Measurements from ENCODE around the gene CDH9. TPM values are rescaled to one million over a fixed set of nuclear protein-coding genes. Genes with fewer than 3 reads are reported as not detected.

CDH9 gene
- total and polyA plus RNA-seq, 9 of the 15 experiments (the other 6 are each of a cell fraction or from before 2014, with no cell fraction given): not detected

DNA sequence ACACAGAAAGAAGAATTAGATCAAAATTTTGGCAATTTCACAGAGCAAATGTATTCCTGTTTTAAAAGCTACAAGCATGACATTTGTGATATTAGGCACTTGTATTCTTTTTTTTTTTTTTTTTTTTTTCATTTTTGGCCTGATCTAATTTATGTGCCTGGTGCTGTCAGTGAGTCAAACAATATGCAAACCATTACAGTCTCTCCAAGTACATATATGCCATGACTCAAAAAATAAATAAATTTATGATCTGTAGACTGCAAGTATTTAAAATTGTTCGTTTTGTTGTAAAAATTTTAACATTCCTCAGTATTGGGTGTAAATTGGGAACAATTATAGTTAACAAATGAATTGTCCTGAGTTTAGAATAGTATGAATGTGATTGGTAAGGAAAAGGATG, 51.4 kb downstream of the CDH9 start:
- Histone ChIP-seq H3K9ac (ENCODE audit: insufficient read depth in 1 of 2, low read depth in 2 of 2, low read length in 2 of 2) (no peak overlapping the region), H2AFZ (ENCODE audit: low read depth, low read length) (no peak overlapping the region), H3K36me3 (ENCODE audit: control insufficient read depth, insufficient read depth, low read length) (no peaks in the 10 kb centered on the region), H3K9me3 (replicated peaks; ENCODE audit: control insufficient read depth, insufficient read depth, low read depth, low read length) (no peaks in the 10 kb centered on the region; the same call in 1 of the 2 replicates), H3K27me3 (ENCODE audit: control insufficient read depth in 2 of 2, insufficient read depth in 2 of 2, low read length in 2 of 2) (no peaks in the 10 kb centered on the region), H3K79me2 (ENCODE audit: control insufficient read depth, insufficient read depth, low read length) (no peaks in the 10 kb centered on the region), H3K4me1 (replicated peaks in 1 of 2; ENCODE audit: control insufficient read depth in 2 of 2, insufficient read depth in 2 of 2, low read length in 2 of 2) (no peaks in the 10 kb centered on the region), H3K4me3 (no peak overlapping the region), H3K27ac (ENCODE audit: extremely low read depth, low read depth, low read length) (no peak overlapping the region), H4K20me1 (replicated peaks; ENCODE audit: control insufficient read depth, insufficient read depth, low read length) (no peaks in the 10 kb centered on the region), H3K4me2 (ENCODE audit: insufficient read depth, low read length) (no peak overlapping the region), H3K9me1 (ENCODE audit: control insufficient read depth, insufficient read depth, low read length) (no peaks in the 10 kb centered on the region)
- intact Hi-C loops (cut with micrococcal nuclease): no loop called here
- TF ChIP-seq HOXB6 (CRISPR knock-in tag; IDR thresholded peaks at IDR 0.05; ENCODE audit: borderline replicate concordance) (no peak), ZFP36 (IDR thresholded peaks at IDR 0.05; ENCODE audit: low read depth, low read length, partially characterized antibody) (no peak), NR2C1 (IDR thresholded peaks at IDR 0.05) (no peak), NR2C1 (tag; IDR thresholded peaks at IDR 0.05) (no peak), ZNF699 (CRISPR knock-in tag; IDR thresholded peaks at IDR 0.05; ENCODE audit: insufficient replicate concordance) (no peak), MYNN (IDR thresholded peaks at IDR 0.05) (no peak), MYNN (CRISPR knock-in tag; IDR thresholded peaks at IDR 0.05) (no peak), ZC3H8 (IDR thresholded peaks at IDR 0.05) (no peak), ZNF644 (tag; IDR thresholded peaks at IDR 0.05; ENCODE audit: low read depth) (no peak), ASH1L (IDR thresholded peaks at IDR 0.05; ENCODE audit: borderline replicate concordance, low read depth, partially characterized antibody) (no peak), SPI1 (IDR thresholded peaks at IDR 0.05; ENCODE audit: borderline replicate concordance, low read depth, low read length) (no peak), BRD4 (IDR thresholded peaks at IDR 0.05) (no peak), ZBTB17 (CRISPR knock-in tag; IDR thresholded peaks at IDR 0.05) (no peak)
- TF ChIP-seq, protein P1, sequence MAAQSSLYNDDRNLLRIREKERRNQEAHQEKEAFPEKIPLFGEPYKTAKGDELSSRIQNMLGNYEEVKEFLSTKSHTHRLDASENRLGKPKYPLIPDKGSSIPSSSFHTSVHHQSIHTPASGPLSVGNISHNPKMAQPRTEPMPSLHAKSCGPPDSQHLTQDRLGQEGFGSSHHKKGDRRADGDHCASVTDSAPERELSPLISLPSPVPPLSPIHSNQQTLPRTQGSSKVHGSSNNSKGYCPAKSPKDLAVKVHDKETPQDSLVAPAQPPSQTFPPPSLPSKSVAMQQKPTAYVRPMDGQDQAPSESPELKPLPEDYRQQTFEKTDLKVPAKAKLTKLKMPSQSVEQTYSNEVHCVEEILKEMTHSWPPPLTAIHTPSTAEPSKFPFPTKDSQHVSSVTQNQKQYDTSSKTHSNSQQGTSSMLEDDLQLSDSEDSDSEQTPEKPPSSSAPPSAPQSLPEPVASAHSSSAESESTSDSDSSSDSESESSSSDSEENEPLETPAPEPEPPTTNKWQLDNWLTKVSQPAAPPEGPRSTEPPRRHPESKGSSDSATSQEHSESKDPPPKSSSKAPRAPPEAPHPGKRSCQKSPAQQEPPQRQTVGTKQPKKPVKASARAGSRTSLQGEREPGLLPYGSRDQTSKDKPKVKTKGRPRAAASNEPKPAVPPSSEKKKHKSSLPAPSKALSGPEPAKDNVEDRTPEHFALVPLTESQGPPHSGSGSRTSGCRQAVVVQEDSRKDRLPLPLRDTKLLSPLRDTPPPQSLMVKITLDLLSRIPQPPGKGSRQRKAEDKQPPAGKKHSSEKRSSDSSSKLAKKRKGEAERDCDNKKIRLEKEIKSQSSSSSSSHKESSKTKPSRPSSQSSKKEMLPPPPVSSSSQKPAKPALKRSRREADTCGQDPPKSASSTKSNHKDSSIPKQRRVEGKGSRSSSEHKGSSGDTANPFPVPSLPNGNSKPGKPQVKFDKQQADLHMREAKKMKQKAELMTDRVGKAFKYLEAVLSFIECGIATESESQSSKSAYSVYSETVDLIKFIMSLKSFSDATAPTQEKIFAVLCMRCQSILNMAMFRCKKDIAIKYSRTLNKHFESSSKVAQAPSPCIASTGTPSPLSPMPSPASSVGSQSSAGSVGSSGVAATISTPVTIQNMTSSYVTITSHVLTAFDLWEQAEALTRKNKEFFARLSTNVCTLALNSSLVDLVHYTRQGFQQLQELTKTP (IDR thresholded peaks at IDR 0.05; ENCODE audit: low read depth in 1 of 2, partially characterized antibody in 2 of 2): no peak
- ATAC-seq: no peak
- CTCF ChIA-PET (ENCODE audit: low intra/inter-chr PET ratio): no interaction called here
- 0% methylated on average over 1 of the region's 1 CpG for WGBS (ENCODE audit: insufficient coverage, low coverage, missing lambda C conversion rate)
- BruUV-seq (replicated peaks): no TSS peak
- DNase-seq (ENCODE audit: extremely low read depth in 1 of 4, low spot score in 3 of 4): no peak
- FAIRE-seq: no peak
- in situ Hi-C loops (cut with MboI): no loop called here
- POLR2A ChIA-PET: no interaction called here
